VCaP (cell line): ENCODE data around the gene TBC1D2.

Experiments
- H3K27ac ChIP-seq: fragments of 450-650 bp; 2 replicates; pipeline ENCODE4 v1.5.1; 2017
- TF ChIP-seq, protein P1 (sequence below): fragments of 450-650 bp; conservative IDR thresholded peaks from 2 replicates; pipeline ENCODE4 v1.5.1; 2017; ENCODE audit warnings: mild to moderate bottlenecking, moderate library complexity

Gene TBC1D2

DNA sequence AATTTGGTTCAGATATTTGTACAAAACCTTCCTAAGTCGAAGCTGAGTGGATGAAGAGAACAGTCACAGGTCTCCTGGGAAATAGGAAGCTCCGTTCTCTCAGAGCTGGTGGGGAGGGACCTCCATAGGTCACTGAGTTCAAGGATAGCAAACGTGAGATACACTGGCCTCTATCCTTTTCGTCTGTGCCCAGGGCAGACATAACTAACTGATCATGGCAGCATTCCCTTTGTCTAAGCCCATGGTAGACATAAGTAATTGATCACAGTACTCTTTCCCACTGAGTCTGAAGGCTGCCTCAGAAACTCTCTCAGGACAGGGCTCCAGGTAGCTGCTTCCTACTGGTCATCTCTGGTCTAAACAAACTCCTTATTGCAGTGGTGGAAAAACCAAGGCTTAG, 50.8 kb downstream of the TBC1D2 start:
- TF ChIP-seq, protein P1, sequence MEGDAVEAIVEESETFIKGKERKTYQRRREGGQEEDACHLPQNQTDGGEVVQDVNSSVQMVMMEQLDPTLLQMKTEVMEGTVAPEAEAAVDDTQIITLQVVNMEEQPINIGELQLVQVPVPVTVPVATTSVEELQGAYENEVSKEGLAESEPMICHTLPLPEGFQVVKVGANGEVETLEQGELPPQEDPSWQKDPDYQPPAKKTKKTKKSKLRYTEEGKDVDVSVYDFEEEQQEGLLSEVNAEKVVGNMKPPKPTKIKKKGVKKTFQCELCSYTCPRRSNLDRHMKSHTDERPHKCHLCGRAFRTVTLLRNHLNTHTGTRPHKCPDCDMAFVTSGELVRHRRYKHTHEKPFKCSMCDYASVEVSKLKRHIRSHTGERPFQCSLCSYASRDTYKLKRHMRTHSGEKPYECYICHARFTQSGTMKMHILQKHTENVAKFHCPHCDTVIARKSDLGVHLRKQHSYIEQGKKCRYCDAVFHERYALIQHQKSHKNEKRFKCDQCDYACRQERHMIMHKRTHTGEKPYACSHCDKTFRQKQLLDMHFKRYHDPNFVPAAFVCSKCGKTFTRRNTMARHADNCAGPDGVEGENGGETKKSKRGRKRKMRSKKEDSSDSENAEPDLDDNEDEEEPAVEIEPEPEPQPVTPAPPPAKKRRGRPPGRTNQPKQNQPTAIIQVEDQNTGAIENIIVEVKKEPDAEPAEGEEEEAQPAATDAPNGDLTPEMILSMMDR, result no peak

DNA sequence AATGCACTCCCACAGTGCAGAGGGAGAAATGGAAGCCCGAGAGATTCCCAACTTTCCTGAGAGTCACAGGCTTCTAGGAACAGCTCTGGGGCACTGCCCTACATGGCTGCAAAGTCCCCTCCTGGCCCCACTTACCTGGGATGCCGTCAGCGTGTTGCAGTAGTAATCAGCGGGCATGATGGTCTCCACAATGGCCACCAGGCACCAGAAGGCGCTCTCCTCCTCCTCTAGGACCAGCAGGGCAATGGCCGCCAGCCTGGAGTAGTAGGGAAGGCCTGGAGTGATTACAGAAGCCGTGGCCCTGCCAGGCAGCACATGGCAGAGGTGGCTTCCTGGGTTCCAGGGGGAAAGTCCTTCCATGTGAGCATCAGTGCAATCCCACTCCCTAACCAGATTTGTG, 52.3 kb downstream of the TBC1D2 start:
- H3K27ac ChIP-seq, result no peak overlapping the region
- TF ChIP-seq, protein P1, result no peak

More for the DNA sequence above, 50.8 kb downstream of the TBC1D2 start:
- no peak overlapping the region for H3K27ac ChIP-seq

GRCh38 chr9:98202252-98202651, 53.2 kb downstream of the TBC1D2 start:
- H3K27ac ChIP-seq, result no peak overlapping the region
- TF ChIP-seq, protein P1, result no peak

- TF ChIP-seq, protein P1, result no peak
Measured at GRCh38 chr9:98201749-98202148, 53.7 kb downstream of the TBC1D2 start.

GRCh38 chr9:98201102-98201501, 54.3 kb downstream of the TBC1D2 start:
- TF ChIP-seq, protein P1, result no peak
- no peak overlapping the region for H3K27ac ChIP-seq

More at GRCh38 chr9:98201749-98202148, 53.7 kb downstream of the TBC1D2 start:
- H3K27ac ChIP-seq, result no peak overlapping the region

DNA sequence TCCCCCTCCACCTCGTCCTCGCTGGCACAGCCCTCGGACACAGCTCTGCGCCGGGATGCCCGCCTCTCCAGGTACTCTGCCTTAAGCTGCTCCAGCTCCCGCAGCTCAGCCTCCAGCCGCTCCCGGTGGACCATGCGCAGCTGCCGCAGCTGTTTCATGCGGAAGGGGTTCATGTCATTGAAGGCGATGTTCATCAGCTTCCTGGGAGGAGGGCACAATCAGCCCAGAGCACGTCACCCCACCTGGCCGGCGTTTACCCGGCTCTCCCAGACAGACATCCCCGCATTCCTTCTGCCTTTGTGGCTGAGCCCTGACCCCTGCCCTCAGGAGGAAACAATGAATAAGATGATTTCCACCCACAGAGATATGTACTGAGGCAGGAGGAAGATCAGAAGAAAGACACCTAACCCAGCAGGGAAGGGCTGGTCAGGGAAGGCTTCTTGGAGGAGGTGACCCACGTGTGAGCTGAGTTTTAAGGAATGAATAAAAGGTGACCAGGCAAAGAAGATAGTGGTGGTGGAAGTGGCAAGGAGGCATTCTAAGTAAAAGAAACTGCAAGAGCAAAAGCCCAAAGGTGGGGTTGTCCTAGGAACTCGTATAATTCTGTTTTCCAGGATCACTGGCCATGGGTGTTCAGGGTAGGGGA, 55.9 kb downstream of the TBC1D2 start:
- no peak overlapping the region for H3K27ac ChIP-seq
- TF ChIP-seq, protein P1, result no peak

- no peak overlapping the region for H3K27ac ChIP-seq
- TF ChIP-seq, protein P1, result no peak
Measured at GRCh38 chr9:98195671-98196070, 59.8 kb downstream of the TBC1D2 start.
